Activated CD4-positive, alpha-beta T cell treated with anti-CD3 and anti-CD28 coated beads for 48 hours (primary cell): ENCODE measurements around the gene RNF212B.
"Not testable (repeated sequence)": the region's sequence is repeated elsewhere in the genome, so short reads cannot be mapped to it uniquely, and the experiment has no call there.

ENCODE experiments used
- DNase-seq: peaks from one replicate; pipeline ENCODE4 v3.0.0-alpha.2; 2020

RNF212B gene

DNA sequence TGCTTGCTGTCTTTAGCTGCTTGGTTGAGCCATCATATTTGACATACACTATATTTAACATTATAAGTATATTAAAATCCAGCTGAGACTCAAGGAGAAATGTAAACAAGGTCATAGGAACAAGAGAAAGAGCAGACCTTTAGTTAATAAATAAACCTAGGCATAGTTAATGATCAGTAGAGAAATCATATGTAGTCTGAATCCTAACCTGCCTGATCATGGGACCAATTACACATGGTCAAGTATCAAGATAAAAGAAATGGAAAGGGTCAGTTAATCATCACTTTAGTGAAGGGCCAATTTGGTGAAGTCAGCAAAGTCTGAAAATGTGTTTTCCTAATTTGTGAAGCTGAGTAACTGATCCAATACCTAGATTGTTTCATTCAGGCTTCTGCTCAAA is 7.5 kb downstream of the RNF212B start:
- DNase-seq: no peak

DNA sequence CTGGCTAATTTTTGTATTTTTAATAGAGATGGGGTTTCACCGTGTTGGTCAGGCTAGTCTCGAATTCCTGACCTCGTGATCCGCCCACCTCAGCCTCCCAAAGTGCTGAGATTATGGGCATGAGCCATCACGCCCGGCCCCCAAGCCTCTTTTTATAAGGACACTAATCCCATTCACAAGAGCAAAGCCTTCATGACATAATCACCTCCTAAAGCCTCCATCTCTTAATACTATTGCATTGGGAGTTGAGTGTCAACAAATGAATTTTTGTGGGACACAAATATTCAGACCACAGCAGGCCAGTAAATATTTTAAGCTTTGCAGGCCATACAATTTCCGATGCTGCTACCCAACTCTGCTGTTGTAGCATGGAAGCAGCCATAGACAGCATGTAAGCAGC is 10.9 kb downstream of the RNF212B start:
- no peak for DNase-seq

DNA sequence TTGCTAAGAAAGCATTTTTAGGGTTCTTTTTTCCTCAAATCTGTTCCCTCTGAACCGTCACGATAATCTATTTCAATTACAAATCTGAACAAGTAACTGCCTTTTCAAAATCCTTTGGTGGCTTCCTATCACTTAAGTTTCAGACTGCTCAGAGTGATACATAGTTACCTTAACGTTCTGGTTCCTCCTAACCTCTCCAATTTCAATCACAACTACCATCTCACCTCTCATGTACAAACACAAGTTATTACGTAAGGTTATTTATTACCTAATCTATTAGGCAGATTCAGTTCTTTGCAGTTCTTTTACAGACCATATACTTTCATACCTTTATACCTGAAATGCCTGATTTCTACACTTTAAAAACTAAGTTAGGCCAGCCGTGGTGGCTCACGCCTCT is 12.1 kb downstream of the RNF212B start:
- DNase-seq: no peak

DNA sequence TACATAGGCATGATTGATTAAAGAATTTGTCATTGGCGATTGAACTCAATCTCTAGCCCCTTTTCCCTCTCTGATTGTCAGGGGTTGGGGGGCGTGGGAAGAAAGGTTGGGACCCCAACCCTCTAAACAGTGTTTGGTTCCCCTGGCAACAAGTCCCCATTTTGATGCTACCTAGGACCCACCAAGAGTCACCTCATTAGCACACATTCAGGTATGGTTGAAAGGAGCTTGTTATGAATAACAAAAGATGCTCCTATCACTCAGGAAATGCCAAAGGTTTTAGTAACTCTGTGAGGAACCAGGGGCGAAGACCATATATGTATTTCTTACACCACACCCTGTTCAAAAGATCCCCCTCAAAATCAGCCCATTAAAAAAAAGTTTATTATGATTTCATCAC is 14.3 kb downstream of the RNF212B start:
- no peak for DNase-seq

DNA sequence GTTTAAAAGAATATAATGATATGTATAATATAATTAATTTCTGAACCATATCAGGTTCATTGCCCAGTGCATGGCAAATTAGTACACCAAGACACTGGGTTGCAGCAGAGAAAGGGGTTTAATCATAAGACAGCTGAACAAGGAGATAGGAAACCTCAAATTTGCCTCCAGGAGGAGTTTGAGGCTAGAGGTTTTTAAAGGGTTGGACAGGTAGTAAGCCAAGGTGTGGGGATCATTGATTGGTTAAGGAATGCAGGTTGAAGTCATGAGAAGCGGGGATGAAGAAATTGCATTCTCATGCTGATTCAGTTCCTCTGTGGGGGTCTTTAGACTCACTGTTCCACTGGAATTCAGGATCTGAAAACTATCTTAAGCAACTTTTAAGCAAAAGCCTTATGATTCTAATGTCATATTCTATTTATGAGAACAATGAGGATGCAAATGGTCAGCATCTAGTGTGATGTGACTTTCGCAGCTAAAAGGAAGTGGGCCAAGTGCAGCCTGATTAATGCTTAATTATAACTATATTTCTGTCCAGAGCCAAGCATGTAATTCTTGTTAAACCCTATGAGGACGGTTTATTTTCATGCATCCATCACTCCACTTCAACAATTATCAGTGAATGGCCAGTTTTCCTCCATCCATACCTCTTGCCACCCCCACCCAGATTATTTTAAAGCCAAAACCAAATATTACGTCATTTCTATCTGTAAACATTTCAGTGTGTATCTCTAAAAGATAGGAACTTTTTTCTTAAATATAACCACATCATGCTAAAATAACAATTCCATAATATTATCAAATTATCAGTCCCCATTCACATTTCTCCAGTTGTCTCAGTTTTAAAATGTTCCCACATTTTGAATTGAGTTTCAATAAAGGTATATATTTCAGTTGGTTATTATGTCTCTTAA is 14.9 kb downstream of the RNF212B start:
- no peak for DNase-seq

DNA sequence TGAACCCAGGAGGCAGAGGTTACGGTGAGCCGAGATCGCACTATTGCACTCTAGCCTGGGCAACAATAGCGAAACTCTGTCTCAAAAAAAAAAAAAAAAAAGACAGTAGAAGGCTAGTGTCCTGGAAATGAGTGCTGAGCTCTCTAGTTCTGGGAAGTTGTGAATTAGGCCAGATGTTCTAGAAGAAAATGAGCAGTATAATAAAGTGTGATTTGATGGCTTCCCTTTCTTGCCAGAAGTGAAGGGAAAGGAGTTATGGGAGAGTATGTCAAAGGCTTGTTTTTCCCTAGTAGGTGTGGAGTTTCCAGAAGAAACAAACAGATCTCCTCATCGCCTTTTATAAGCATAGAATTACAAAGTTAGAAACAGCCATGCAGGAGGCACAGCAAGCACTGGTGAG is 20.5 kb downstream of the RNF212B start:
- no peak for DNase-seq

DNA sequence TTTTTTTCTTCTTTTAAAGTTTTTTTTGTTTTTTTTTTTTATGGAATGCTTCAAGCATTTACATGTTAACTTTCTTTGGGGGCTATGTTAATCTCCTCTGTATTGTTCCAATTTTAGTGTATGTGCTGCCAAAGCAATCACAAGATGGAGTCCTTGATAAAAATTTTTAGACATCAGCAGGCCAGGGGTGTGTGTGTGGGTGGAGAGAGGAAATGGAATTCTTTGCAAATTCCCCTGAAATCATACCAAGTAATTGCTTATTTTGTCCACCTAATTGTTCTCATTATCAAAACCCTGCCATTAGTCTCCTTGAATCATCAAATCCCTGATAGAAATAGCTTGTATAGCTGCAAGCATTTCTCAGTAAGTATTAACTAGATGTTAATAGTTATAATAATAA is 21.7 kb downstream of the RNF212B start:
- no peak for DNase-seq

DNA sequence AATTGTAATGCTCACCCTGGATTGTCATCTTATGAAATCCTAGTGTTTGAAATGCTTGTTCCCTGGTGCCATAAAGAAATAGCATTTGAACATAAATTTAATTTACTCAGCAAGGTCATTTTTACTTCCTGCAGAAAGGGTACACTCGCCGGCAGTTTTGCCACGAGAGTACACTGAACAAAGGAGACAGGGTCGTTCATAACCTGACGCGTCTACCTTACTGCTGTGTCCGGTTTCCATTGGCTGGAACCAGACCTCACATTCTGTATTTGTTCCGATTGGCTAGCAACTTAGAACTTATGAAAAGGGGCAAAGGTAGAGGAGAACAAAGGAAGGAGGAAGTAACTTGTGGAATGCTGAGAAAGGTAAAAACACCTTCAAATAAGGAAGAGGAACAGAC is 23.1 kb downstream of the RNF212B start:
- DNase-seq: not testable (repeated sequence)

DNA sequence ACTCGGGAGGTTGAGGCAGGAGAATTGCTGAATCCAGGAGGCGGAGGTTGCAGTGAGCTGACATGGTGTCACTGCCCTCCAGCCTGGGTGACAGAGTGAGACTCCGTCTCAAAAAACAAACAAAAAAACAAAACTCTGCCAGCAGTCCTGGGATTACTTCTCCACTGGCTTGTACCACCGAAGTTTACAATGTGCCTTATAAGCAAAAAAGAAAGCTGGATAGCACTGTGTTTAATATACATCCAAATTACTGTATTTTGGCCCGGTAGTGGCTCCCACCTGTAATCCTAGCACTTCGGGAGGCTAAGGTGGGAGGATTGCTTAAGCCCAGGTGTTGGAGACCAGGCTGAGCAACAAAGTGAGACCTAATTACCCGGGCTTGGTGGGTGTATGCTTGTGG is 31.5 kb downstream of the RNF212B start:
- no peak for DNase-seq

DNA sequence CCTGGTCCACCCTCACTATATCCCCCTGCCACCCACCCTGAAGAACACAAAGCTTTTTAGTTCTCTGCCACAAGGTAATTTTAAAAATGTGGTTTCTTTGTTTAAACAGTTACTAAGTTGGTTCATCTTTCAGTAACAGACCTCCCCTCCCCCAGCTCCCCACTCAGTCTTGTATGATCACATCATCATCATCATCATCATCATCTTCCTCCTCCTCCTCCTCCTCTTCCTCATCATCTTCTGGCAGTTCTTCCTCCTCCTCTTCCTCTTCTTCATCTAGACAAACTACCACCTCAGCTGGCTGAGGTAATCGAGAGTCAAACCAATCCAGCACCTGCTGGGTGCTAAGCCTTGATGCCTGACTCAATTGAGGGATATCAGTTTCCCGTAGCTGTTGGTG is 37.7 kb downstream of the RNF212B start:
- no peak for DNase-seq

DNA sequence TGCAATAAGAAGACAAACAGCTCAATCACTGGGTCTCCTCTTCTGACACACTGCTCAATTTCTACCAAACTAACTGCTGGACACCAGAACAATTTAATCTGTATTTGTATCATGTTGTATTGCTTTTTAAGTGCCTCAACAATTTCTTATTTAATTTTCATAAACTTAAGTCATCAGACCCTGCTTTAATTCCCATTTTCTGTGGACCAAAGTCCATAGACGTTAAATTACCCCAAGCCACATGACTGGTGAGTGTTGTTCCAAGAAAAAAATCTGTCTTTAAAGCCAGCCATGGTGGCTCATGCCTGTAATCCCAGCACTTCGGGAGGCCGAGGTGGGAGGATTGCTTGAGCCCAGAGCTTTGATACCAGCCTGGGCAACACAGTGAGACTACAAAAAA is 39.5 kb downstream of the RNF212B start:
- no peak for DNase-seq

DNA sequence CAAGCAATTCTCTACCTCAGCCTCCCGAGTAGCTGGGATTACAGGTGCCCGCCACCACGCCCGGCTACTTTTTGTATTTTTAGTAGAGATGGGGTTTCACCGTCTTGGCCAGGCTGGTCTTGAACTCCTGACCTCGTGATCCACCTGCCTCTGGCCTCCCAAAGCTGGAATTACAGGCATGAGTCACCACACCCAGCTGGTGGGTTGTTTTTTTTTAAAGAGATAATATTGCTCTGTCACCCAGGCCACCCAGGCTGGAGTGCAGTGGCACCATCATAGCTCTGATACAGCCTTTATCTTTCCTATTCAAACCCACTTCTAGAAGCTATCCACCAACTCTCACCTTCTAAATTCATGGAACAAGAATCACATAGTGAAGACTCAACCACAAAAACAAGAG is 40.2 kb downstream of the RNF212B start:
- not testable (repeated sequence) for DNase-seq

DNA sequence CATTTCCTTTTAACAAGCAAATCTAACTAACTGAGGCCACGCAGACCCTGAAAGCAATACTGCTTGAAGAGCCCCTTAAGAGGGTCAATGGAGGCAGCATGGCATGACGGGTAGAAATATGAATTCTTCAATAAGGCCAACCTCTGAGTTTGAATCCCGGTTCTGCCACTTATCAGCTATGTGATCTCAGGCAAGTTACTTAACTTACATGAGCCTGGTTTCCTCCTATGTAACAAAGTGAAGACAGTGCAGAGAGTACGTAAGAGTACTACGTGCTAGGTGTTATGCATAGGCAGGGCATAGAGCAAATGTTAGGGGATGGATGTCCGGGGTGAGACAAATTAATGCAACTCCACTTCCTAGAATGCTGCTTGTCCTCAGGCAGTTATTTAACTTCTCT is 43.5 kb downstream of the RNF212B start:
- DNase-seq: no peak

DNA sequence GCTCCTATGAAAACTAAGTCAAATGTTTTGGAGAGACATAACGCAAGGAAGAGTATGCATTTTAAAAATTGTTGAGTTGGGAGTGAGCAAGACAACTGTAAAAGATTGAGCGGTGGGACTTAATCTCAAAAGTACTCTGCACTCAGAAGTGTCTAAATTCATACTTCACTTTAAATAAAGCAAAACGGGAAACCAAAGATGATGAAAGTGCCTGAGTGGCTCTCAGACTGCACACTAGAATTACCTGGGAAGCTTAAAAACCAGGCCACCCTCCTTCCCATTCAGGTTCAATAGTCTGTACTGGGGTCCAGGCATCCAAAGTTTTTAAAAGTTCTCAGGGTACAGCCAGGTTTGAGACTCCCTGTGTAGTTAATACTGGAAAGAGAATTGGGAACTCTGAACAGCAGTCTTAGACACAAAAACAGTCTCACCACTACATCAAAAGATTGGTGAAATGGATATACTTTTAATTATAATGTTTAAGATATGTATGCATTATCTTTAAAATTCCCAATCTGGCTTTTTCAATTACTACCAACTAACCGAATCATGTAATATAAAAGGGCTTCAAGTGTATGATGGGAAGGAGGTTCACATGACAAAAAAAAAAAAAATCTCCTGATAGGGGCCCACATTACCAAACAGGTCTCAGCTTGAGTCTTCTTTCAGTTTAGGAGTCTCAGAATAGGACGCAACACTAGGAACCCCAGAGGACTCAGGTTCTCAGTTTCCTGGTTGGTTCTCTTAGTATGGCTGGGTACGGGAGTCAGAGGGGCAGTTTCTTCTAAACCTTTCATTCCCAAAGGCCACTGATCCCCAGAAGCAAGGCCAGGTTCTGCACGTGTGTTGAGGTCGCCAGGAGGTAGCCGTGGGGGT is 47.2 kb downstream of the RNF212B start:
- DNase-seq: peak; percentile 15

DNA sequence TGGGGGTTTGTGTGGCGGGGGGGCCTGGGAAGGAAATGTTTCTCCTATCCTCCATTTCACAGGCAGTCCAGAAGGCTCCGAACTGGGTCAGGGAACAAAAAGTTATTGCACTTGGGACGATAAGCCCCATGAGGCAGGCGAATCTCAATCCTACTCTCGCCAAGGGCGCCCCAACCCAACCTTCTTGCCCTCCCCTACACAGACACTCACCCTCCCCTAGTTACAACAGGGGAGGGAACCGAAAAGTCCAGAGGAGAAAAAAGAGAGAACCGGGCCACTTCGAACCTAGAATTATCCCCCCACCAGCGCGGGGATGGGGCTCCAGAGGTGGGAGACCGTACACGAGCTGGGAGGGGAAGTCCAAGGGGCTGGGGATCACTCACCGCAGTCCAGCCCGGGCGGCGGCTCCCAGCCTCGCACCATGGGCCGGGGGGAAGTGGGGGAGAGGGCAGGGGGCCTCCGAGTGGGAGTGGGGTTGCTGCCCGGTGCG is 47.8 kb downstream of the RNF212B start:
- DNase-seq: no peak

DNA sequence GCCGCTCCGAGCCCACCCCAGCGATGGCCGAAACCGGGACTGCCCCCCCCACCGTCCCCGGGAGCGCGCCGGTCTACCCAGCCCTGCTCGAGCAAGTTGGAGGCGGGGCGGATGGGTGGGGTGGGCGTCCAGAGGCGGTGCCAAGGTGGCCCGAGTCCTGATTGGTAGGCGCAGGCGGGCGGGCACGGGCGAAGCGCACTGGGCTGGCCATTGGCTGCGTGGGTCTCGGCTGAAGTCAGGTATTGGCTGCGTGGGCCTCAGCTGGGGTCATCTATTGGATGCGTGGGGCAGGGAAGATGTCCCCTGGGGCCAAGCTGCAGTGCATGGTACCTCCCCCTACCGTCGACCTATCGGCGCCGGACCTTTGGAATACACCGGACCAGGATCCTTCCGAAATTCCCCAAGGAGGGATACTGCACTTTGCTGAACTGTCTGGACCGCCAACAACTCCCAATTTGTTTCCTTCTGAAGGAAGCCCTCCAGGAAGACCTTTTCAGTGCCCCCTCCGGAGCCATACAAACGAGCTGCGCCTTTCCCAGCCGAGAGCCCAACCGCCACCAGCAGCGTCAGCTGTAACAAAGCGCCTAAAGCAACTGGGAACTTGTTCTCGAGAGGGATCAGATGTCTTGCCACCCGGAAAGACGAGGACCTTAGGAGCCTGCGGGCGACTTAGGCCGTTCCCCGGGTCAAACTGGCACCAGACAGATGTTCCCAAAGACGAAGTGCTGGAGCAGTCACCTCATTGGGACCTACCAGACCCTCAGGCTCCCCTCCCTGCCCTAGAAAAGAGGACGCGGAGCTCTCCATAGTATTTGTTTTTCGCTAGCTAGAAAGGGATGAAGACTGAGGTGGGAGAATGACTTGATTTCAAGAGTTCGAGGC is 48.5 kb downstream of the RNF212B start, which contains the start of gene HOMEZ:
HOMEZ (minus strand) TSS at position 113 of the 882 bp plus-strand sequence. CDS start 180 bp downstream, outside the sequence.
- peak; percentile 99 for DNase-seq

DNA sequence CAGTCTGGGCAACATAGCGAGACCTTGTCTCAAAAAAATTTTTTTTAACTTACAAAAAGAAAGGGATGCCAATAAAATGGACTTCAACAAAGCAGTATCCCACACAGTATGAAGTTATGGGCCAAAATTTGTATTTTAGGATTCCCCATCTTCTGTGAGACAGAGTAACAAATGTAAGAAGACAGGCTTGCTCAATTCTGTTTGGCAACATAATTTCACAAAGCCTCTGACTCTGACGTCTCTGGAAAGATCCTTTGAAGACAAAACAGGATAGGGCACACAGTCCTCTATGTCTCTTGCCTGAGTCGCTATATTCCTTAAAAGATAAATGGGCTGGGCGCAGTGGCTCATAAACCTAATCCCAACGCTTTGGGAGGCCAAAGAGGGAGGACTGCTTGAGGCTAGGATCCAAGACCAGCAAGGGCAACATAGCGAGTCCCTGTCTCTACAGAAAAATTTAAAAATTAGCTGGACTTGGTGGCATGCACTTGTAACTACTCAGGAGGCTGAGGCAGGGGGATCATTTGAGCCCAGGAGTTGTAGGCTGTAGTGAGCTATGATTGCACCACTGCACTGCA is 49.3 kb downstream of the RNF212B start:
- no peak for DNase-seq

DNA sequence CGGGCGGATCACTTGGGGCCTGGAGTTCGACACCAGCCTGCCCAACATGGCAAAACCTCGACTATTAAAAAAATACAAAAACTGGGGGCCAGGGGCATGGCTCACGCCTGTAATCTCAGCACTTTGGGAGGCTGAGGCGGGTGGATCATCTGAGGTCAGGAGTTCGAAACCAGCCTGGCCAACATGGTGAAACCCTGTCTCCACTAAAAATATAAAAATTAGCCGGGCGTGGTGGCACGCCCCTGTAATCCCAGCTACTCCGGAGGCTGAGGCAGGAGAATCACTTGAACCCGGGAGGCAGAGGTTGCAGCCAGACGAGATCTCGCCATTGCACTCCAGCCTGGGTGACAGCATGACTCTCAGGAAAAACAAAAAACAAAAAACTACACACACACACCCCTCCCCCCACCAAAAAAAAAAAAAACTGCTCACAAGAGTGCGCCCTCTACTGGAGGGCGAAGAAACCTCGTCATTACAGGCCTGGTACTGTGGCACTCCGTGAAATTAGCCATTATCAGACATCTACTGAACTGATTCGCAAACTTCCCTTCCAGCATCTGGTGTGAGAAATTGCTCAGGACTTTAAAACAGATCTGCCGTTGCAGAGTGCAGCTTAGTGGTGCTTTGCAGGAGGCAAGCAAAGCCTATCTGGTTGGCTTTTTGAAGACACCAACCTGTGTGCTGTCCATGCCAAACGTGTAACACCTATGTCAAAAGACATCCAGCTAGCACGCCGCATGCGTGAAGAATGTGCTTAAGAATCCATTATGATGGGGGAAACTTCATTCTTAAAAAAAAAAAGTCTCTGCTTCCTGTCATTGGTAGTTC is 57.2 kb downstream of the RNF212B start:
- DNase-seq: peak; percentile 65

DNA sequence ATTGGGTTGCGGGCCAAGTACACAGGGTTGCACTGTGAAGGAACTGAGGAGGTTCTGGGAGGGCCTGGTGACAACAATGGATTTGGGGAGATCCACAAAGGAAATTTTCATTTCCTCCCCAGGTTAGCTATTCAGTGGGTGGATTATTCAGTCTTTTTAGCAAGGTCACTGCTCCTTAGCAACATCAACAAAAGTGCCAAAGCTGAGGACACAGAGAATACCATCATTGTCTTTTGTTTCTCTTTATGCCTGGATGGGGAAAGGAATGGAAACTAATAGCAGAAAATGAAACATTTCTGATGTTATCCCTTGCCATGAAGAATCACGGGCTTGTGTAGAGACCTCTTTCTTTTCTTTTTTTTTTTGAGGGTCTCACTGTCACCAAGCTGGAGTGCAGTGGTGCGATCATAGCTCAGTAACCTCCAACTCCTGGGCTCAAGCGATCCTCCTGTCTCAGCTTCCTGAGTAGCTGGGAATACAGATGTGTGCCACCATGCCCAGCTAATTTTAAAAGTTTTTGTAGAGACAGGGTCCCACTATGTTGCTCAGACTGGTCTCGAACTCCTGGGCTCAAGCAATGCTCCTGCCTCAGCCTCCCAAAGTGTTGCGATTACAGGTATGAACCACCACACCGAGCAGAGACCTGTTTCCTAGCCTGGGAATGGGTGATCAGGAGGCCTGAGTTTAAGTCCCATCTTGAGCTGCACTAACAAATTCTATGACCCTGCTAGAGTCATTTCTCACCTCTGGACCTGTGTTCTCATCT is 58.5 kb downstream of the RNF212B start:
- DNase-seq: no peak

DNA sequence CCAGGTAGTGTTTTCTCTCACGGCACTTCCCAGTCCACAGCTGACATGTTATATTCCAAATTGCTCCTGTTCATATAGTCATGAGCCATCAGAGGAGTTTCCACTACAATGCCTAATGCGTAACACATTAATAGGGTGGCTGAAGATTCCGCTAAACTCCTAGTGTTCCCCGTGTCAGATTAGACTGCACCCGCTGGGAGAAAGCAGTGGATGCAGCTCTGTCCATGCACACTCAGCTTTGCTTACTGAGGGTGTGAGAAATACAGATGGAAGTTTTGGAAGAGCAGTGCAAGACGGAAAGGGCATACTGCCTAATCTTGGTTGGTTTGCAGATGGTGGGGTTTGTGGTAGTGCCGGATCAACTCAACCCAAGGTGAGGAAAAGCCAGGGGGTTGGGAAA is 59.4 kb downstream of the RNF212B start:
- DNase-seq: no peak
